SK-N-SH (cell line): ENCODE data around the gene ZNF544. TPM values are rescaled to one million over a fixed set of nuclear protein-coding genes. Genes with fewer than 3 reads are reported as not detected.

Experiments used
- CTCF ChIA-PET: fragments of 300-600, 350-600 bp; formaldehyde crosslinking; extraction: SDS; loops from one replicate; lab custom pipeline; 2021; lab: Yijun Ruan, JAX
- POLR2A ChIA-PET: fragments of 350-600 bp; sonication (Branson Sonifier 250); formaldehyde crosslinking; extraction: SDS; loops from one replicate; lab custom pipeline; 2020; ENCODE audit warnings: antibody characterized with exemption, inconsistent platforms; lab: Yijun Ruan, JAX
- DNase-seq: peaks from one replicate; pipeline ENCODE4 v3.0.0; 2012
- H2AFZ ChIP-seq: fragments of 200-600 bp; sonication (generic); 2 replicates; pipeline ENCODE4 v1.8.1; 2016; ENCODE audit warnings: antibody characterized with exemption, mild to moderate bottlenecking, low read depth
- H3F3A ChIP-seq: fragments of 200-600 bp; sonication (generic); replicated peaks from 2 replicates; pipeline ENCODE3; 2016; ENCODE audit warnings: antibody characterized with exemption, mild to moderate bottlenecking; ENCODE audit not compliant: insufficient read depth
- H3K27ac ChIP-seq, 2 experiments: fragments of 200-500 bp in 1 of 2; fragments of 200-600 bp in 1 of 2; sonication (Bioruptor generic) in 1 of 2; sonication (generic), shearing (Covaris generic) in 1 of 2; 2 replicates each; pipeline versions ENCODE4 v1.5.1 to v1.6.1; 2014 to 2016; ENCODE audit warnings: low read depth in 2 of 2, inconsistent platforms in 1 of 2, low read length in 1 of 2, mild to moderate bottlenecking in 1 of 2, mixed read lengths in 1 of 2
- H3K27me3 ChIP-seq: fragments of 200-600 bp; sonication (generic), shearing (Covaris generic); 2 replicates; pipeline ENCODE4 v1.6.1; 2016; ENCODE audit warnings: mixed run types; ENCODE audit not compliant: insufficient read depth
- H3K36me3 ChIP-seq, 2 experiments: fragments of 200-500 bp in 1 of 2; fragments of 200-600 bp in 1 of 2; sonication (Bioruptor generic) in 1 of 2; sonication (generic) in 1 of 2; replicated peaks in 1 of 2; 2 replicates each; pipeline versions ENCODE3 to v1.5.1; 2014 to 2016; ENCODE audit warnings: low read length in 1 of 2, mild to moderate bottlenecking in 1 of 2; ENCODE audit not compliant: insufficient read depth in 2 of 2, control insufficient read depth in 1 of 2
- H3K4me1 ChIP-seq, 2 experiments: fragments of 200-500 bp in 1 of 2; fragments of 200-600 bp in 1 of 2; sonication (Bioruptor generic) in 1 of 2; sonication (generic), shearing (Covaris generic) in 1 of 2; 2 replicates each; pipeline versions ENCODE4 v1.5.1 to v1.6.1; 2014 to 2016; ENCODE audit warnings: low read depth in 1 of 2, low read length in 1 of 2, mixed run types in 1 of 2; ENCODE audit not compliant: insufficient read depth in 2 of 2, control insufficient read depth in 1 of 2
- H3K4me2 ChIP-seq: fragments of 200-600 bp; sonication (generic), shearing (Covaris generic); 2 replicates; pipeline ENCODE4 v1.6.1; 2017; ENCODE audit warnings: mixed run types
- H3K4me3 ChIP-seq, 2 experiments: fragments of 200-500 bp in 1 of 2; fragments of 200-600 bp in 1 of 2; sonication (Bioruptor generic) in 1 of 2; sonication (generic), shearing (Covaris generic) in 1 of 2; 2 replicates each; pipeline versions ENCODE4 v1.5.1 to v1.8.1; 2014 to 2016; ENCODE audit warnings: low read depth in 2 of 2, inconsistent platforms in 1 of 2, low read length in 1 of 2, mild to moderate bottlenecking in 1 of 2, mixed read lengths in 1 of 2, moderate library complexity in 1 of 2
- H3K79me2 ChIP-seq: fragments of 200-600 bp; sonication (generic); 2 replicates; pipeline ENCODE4 v1.8.1; 2017; ENCODE audit warnings: mild to moderate bottlenecking; ENCODE audit not compliant: insufficient read depth
- H3K9ac ChIP-seq: fragments of 200-600 bp; sonication (generic); 2 replicates; pipeline ENCODE4 v1.6.1; 2017; ENCODE audit warnings: mixed run types
- H3K9me2 ChIP-seq: fragments of 200-600 bp; sonication (generic); 2 replicates; pipeline ENCODE4 v1.6.1; 2017; ENCODE audit warnings: mixed run types
- H3K9me3 ChIP-seq: fragments of 200-600 bp; sonication (generic); 2 replicates; pipeline ENCODE4 v1.6.1; 2017; ENCODE audit warnings: mixed run types, mild to moderate bottlenecking, moderate library complexity
- H4K20me1 ChIP-seq: fragments of 200-600 bp; sonication (generic); 2 replicates; pipeline ENCODE4 v1.6.1; 2017; ENCODE audit warnings: mild to moderate bottlenecking, mixed run types; ENCODE audit not compliant: insufficient read depth
- CHD2 ChIP-seq: fragments of 150-350 bp; IDR thresholded peaks from 2 replicates; pipeline ENCODE4 v1.6.1; 2018; ENCODE audit warnings: low read length; ENCODE audit not compliant: partially characterized antibody
- ELF1 ChIP-seq: IDR thresholded peaks from 2 replicates; pipeline ENCODE4 v1.4.0; 2012
- EZH2phosphoT487 ChIP-seq: fragments of 200-600 bp; sonication (generic); IDR thresholded peaks from 2 replicates; pipeline ENCODE4 v1.6.1; 2017; ENCODE audit warnings: low read depth, mixed run types, mild to moderate bottlenecking, antibody characterized with exemption, moderate library complexity, borderline replicate concordance
- FOXJ3 ChIP-seq: sonication (generic); formaldehyde crosslinking; IDR thresholded peaks from 2 replicates; pipeline ENCODE4 v1.5.1; 2020; ENCODE audit warnings: mild to moderate bottlenecking, missing genetic modification reagents
- MXI1 ChIP-seq: IDR thresholded peaks from 2 replicates; pipeline ENCODE4 v1.6.1; 2012; ENCODE audit warnings: mild to moderate bottlenecking, low read depth, low read length, improper control_type of control experiment
- RAD21 ChIP-seq: IDR thresholded peaks from 2 replicates; pipeline ENCODE4 v1.6.1; 2012; ENCODE audit warnings: mild to moderate bottlenecking, low read length
- RCOR1 ChIP-seq: fragments of 150-350 bp; IDR thresholded peaks from 2 replicates; pipeline ENCODE4 v1.6.1; 2017; ENCODE audit warnings: antibody characterized with exemption, low read length
- RFX5 ChIP-seq: IDR thresholded peaks from 2 replicates; pipeline ENCODE4 v1.6.1; 2012; ENCODE audit warnings: mild to moderate bottlenecking, improper control_type of control experiment, low read length
- SMC3 ChIP-seq: IDR thresholded peaks from 2 replicates; pipeline ENCODE4 v1.6.1; 2012; ENCODE audit warnings: low read depth, low read length, improper control_type of control experiment
- YY1 ChIP-seq: IDR thresholded peaks from 2 replicates; pipeline ENCODE4 v1.4.0; 2012; ENCODE audit warnings: low read depth, mild to moderate bottlenecking
- WGBS: methylation state at CpG from one replicate; pipeline ENCODE4 v1.1.6; 2017; ENCODE audit warnings: low lambda C conversion rate; 5-methylcytosine and 5-hydroxymethylcytosine counted together
- polyA plus RNA-seq, 3 experiments: library from polyadenylated mRNA; depleted of rRNA; stranded (reverse); fragments of >200 nt; gene quantifications; 2 replicates each; pipeline ENCODE4 v1.2.3, GENCODE V29; 2012
- TF ChIP-seq, protein P1 (sequence below): IDR thresholded peaks from 2 replicates; pipeline ENCODE4 v1.4.0; 2012; ENCODE audit warnings: low read depth, borderline replicate concordance
- TF ChIP-seq, protein P2 (sequence below): IDR thresholded peaks from 2 replicates; pipeline ENCODE4 v1.4.0; 2012; ENCODE audit warnings: low read depth
- TF ChIP-seq, protein P3 (sequence below): fragments of 150-350 bp; IDR thresholded peaks from 2 replicates; pipeline ENCODE4 v1.6.1; 2016; ENCODE audit warnings: mild to moderate bottlenecking, low read depth, low read length

Gene ZNF544
- polyA plus RNA-seq, 1 of the 3 experiments (the other 2 are of a cell fraction) = 0.89 TPM

DNA sequence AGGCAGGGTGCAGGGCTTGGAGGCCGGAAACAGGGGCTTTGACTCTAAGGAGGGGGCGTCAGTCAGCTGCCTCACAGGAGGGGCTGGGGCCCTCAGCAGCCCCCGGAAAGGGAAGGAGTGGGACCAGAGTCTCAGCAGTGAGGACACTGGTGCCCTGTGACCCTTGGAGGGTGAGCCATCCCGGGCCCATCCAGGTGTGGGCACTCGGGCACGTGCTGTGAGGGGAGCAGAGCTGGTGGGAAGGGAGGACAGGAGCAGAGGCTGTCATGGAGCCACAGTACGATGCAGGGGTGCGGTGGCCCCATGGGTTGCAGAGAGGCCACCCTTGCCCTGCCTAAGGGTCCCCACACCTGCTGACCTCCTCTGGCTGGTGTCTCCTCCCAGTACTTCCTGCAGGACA is 19.1 kb upstream of the ZNF544 start:
- Histone ChIP-seq H3F3A (no peaks in the 10 kb centered on the region), H3K9ac (no peak overlapping the region), H3K27me3 (no peaks in the 10 kb centered on the region), H3K4me1 (no peaks in the 10 kb centered on the region), H4K20me1 (no peaks in the 10 kb centered on the region), H3K4me2 (no peak overlapping the region), H3K36me3 (peaks cover 14 to 27% of the 10 kb centered on the region in 2 experiments), H3K79me2 (no peaks in the 10 kb centered on the region), H3K27ac (no peak overlapping the region), H3K9me2 (no peaks in the 10 kb centered on the region), H2AFZ (no peak overlapping the region), H3K9me3 (no peaks in the 10 kb centered on the region; the same call in 1 of the 2 replicates), H3K4me3 (no peak overlapping the region; a peak in 1 of 4 replicates)
- WGBS = 73% methylated on average over 8 of the region's 8 CpGs
- no peak for TF ChIP-seq RAD21
- TF ChIP-seq EZH2phosphoT487 = no peak
- TF ChIP-seq, protein P1, sequence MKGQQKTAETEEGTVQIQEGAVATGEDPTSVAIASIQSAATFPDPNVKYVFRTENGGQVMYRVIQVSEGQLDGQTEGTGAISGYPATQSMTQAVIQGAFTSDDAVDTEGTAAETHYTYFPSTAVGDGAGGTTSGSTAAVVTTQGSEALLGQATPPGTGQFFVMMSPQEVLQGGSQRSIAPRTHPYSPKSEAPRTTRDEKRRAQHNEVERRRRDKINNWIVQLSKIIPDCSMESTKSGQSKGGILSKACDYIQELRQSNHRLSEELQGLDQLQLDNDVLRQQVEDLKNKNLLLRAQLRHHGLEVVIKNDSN = no peak
- TF ChIP-seq, protein P2, sequence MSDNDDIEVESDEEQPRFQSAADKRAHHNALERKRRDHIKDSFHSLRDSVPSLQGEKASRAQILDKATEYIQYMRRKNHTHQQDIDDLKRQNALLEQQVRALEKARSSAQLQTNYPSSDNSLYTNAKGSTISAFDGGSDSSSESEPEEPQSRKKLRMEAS = no peak
- TF ChIP-seq FOXJ3 (CRISPR knock-in tag) = no peak
- TF ChIP-seq SMC3 = no peak
- ChIA-PET POLR2A (no interaction called here), CTCF (no interaction called here)
- DNase-seq = no peak

DNA sequence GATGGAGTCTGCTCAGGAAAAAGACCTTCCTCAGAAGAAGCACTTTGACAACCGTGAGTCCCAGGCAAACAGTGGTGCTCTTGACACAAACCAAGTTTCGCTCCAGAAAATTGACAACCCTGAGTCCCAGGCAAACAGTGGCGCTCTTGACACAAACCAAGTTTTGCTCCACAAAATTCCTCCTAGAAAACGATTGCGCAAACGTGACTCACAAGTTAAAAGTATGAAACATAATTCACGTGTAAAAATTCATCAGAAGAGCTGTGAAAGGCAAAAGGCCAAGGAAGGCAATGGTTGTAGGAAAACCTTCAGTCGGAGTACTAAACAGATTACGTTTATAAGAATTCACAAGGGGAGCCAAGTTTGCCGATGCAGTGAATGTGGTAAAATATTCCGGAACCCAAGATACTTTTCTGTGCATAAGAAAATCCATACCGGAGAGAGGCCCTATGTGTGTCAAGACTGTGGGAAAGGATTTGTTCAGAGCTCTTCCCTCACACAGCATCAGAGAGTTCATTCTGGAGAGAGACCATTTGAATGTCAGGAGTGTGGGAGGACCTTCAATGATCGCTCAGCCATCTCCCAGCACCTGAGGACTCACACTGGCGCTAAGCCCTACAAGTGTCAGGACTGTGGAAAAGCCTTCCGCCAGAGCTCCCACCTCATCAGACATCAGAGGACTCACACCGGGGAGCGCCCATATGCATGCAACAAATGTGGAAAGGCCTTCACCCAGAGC is 16.2 kb upstream of the ZNF544 start:
- Histone ChIP-seq H3K36me3 (peaks cover 14 to 19% of the 10 kb centered on the region in 2 experiments), H4K20me1 (no peaks in the 10 kb centered on the region), H3K4me3 (no peak overlapping the region; a peak in 1 of 4 replicates), H2AFZ (no peak overlapping the region), H3F3A (no peaks in the 10 kb centered on the region), H3K9me2 (no peaks in the 10 kb centered on the region), H3K27me3 (no peaks in the 10 kb centered on the region), H3K4me1 (no peaks in the 10 kb centered on the region), H3K9me3 (no peaks in the 10 kb centered on the region), H3K4me2 (no peak overlapping the region), H3K27ac (no peak overlapping the region), H3K79me2 (no peaks in the 10 kb centered on the region), H3K9ac (no peak overlapping the region)
- no peak for DNase-seq
- POLR2A ChIA-PET = no interaction called here
- 84% methylated on average over 17 of the region's 17 CpGs for WGBS
- CTCF ChIA-PET = no interaction called here
- TF ChIP-seq YY1 = no peak
- TF ChIP-seq RFX5 = no peak
- no peak for TF ChIP-seq RCOR1
- no peak for TF ChIP-seq CHD2
- no peak for TF ChIP-seq MXI1
- TF ChIP-seq, protein P3, sequence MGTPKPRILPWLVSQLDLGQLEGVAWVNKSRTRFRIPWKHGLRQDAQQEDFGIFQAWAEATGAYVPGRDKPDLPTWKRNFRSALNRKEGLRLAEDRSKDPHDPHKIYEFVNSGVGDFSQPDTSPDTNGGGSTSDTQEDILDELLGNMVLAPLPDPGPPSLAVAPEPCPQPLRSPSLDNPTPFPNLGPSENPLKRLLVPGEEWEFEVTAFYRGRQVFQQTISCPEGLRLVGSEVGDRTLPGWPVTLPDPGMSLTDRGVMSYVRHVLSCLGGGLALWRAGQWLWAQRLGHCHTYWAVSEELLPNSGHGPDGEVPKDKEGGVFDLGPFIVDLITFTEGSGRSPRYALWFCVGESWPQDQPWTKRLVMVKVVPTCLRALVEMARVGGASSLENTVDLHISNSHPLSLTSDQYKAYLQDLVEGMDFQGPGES = no peak
- TF ChIP-seq ELF1 = no peak
